ENCODE measurements around the gene EEF1A1.
A peak's percentile ranks its signal among the peaks of the same experiment; 100 is the strongest.

- TF ChIP-seq CTCF (IDR thresholded peaks at IDR 0.05) (no peak), EP300 (IDR thresholded peaks at IDR 0.05; ENCODE audit: low read depth) (peak; percentile 1), POLR2AphosphoS5 (IDR thresholded peaks at IDR 0.05) (peak; percentile 13 to 34 (median 33)), POLR2A (IDR thresholded peaks at IDR 0.05) (no peak)
Measured at GRCh38 chr6:73521351-73521985, 636 bp upstream of the EEF1A1 start.

Data from transverse colon (tissue), 4 donors.